ENCODE measurements around the gene CTTNBP2.
"Not testable (repeated sequence)": the region's sequence is repeated elsewhere in the genome, so short reads cannot be mapped to it uniquely, and the experiment has no call there.

Gene CTTNBP2

GRCh38 chr7:117737926-117738325 lies 135.3 kb downstream of the CTTNBP2 start:
- DNase-seq, result no peak

GRCh38 chr7:117731455-117731854 lies 141.8 kb downstream of the CTTNBP2 start:
- no peak for DNase-seq

GRCh38 chr7:117730390-117730789 lies 142.9 kb downstream of the CTTNBP2 start:
- DNase-seq, result no peak

- no peak for DNase-seq
These were observed 144.2 kb downstream of the CTTNBP2 start for GRCh38 chr7:117728890-117729624.

- no peak for DNase-seq
These were observed 148.3 kb downstream of the CTTNBP2 start for GRCh38 chr7:117724898-117725297.

- DNase-seq, result no peak
These were observed 153.9 kb downstream of the CTTNBP2 start for GRCh38 chr7:117719377-117719776.

- no peak for DNase-seq
These were observed 155.0 kb downstream of the CTTNBP2 start for GRCh38 chr7:117718116-117718835.

GRCh38 chr7:117717357-117717756 lies 155.9 kb downstream of the CTTNBP2 start:
- no peak for DNase-seq

GRCh38 chr7:117716707-117717299 lies 156.4 kb downstream of the CTTNBP2 start:
- no peak for DNase-seq

GRCh38 chr7:117715784-117716445 lies 157.3 kb downstream of the CTTNBP2 start:
- no peak for DNase-seq

GRCh38 chr7:117711556-117711955 lies 161.7 kb downstream of the CTTNBP2 start:
- no peak for DNase-seq

GRCh38 chr7:117708173-117708572 lies 165.1 kb downstream of the CTTNBP2 start:
- DNase-seq, result not testable (repeated sequence)

- DNase-seq, result no peak
These were observed 166.2 kb downstream of the CTTNBP2 start for GRCh38 chr7:117707080-117707479.

- DNase-seq, result no peak
These were observed 167.0 kb downstream of the CTTNBP2 start for GRCh38 chr7:117706210-117706609.

- no peak for DNase-seq
These were observed 167.6 kb downstream of the CTTNBP2 start for GRCh38 chr7:117705630-117706029.

- no peak for DNase-seq
These were observed 169.2 kb downstream of the CTTNBP2 start for GRCh38 chr7:117704063-117704462.

- no peak for DNase-seq
These were observed 175.2 kb downstream of the CTTNBP2 start for GRCh38 chr7:117698018-117698417.

GRCh38 chr7:117692338-117692737 lies 180.9 kb downstream of the CTTNBP2 start:
- no peak for DNase-seq

GRCh38 chr7:117690147-117690546 lies 183.1 kb downstream of the CTTNBP2 start:
- DNase-seq, result no peak

GRCh38 chr7:117689406-117689805 lies 183.8 kb downstream of the CTTNBP2 start:
- no peak for DNase-seq

- no peak for DNase-seq
These were observed 185.1 kb downstream of the CTTNBP2 start for GRCh38 chr7:117688126-117688525.

- no peak for DNase-seq
These were observed 186.8 kb downstream of the CTTNBP2 start for GRCh38 chr7:117686311-117686935.

- no peak for DNase-seq
These were observed 187.4 kb downstream of the CTTNBP2 start for GRCh38 chr7:117685795-117686194.

All from activated CD4-positive, alpha-beta T cell treated with anti-CD3 and anti-CD28 coated beads for 4 hours (primary cell).